Right lobe of liver (tissue), 4 donors: Measurements from ENCODE around the gene TJP2.

Experiments used
- CTCF ChIP-seq, 4 donors: fragments of 200-600 bp in 3 of 4; fragments of 450-650 bp in 1 of 4; IDR thresholded peaks; one replicate each; pipeline versions ENCODE4 v1.5.1 to v1.8.0; 2016 to 2022; ENCODE audit warnings: antibody characterized with exemption in 4 of 4, mild to moderate bottlenecking in 2 of 4
- POLR2A ChIP-seq: fragments of 450-650 bp; IDR thresholded peaks from one replicate; pipeline ENCODE4 v1.6.1; 2017; ENCODE audit warnings: antibody characterized with exemption, mild to moderate bottlenecking
- donor health status: DM: no; HTN: no; CAD: no.
- donor health status: DM: no; HTN: no; CAD: no.
- donor health status: DM: no; HTN: yes; CAD: no.

GRCh38 chr9:69215774-69216485 is 41.9 kb downstream of the TJP2 start:
- TF ChIP-seq CTCF (IDR thresholded peaks at IDR 0.05) (no peak), POLR2A (no peak)
